Kidney (tissue), 14 donors: ENCODE data around the gene PPHLN1. TPM values are rescaled to one million over a fixed set of nuclear protein-coding genes. Genes with fewer than 3 reads are reported as not detected.
A peak's percentile ranks its signal among the peaks of the same experiment; 100 is the strongest.

Experiments used
- DNase-seq, 5 donors: peaks; one replicate each; pipeline ENCODE4 v3.0.0-alpha.2; 2013 to 2020
- FAIRE-seq: peaks from 2 replicates; lab custom pipeline; 2012; peaks lifted over from hg19 to GRCh38; lab: Jason Lieb, UNC
- H3K27ac ChIP-seq, 2 donors: one replicate each; pipeline ENCODE4 v1.7.0; 2013; ENCODE audit warnings: low read depth in 2 of 2, low read length in 2 of 2, inconsistent platforms in 1 of 2
- H3K27me3 ChIP-seq: one replicate; pipeline ENCODE4 v1.7.1; 2013; ENCODE audit warnings: low read length, inconsistent platforms; ENCODE audit not compliant: control insufficient read depth, insufficient read depth
- H3K36me3 ChIP-seq, 3 donors: one replicate each; pipeline versions ENCODE4 v1.7.0 to v1.7.1; 2013; ENCODE audit warnings: low read length in 3 of 3, control low read depth in 1 of 3, inconsistent platforms in 1 of 3; ENCODE audit not compliant: insufficient read depth in 3 of 3, control insufficient read depth in 2 of 3
- H3K4me1 ChIP-seq, 3 donors: one replicate each; pipeline versions ENCODE4 v1.7.0 to v1.7.1; 2013; ENCODE audit warnings: low read length in 3 of 3, inconsistent platforms in 1 of 3, low read depth in 1 of 3; ENCODE audit not compliant: control insufficient read depth in 2 of 3, insufficient read depth in 2 of 3
- H3K4me3 ChIP-seq, 3 donors: one replicate each; pipeline versions ENCODE4 v1.7.0 to v1.8.1; 2013; ENCODE audit warnings: low read length in 3 of 3, control low read depth in 1 of 3, inconsistent platforms in 1 of 3
- H3K9ac ChIP-seq, 3 donors: one replicate each; pipeline versions ENCODE4 v1.7.0 to v1.7.1; 2013; ENCODE audit warnings: low read length in 3 of 3, control low read depth in 1 of 3, inconsistent platforms in 1 of 3
- H3K9me3 ChIP-seq, 3 donors: one replicate each; pipeline versions ENCODE4 v1.7.0 to v1.7.1; 2013; ENCODE audit warnings: low read length in 3 of 3, control low read depth in 1 of 3, inconsistent platforms in 1 of 3; ENCODE audit not compliant: control insufficient read depth in 2 of 3, insufficient read depth in 1 of 3
- CTCF ChIP-seq: IDR thresholded peaks from 3 replicates; pipeline ENCODE4 v1.5.1; 2012; ENCODE audit warnings: mild to moderate bottlenecking, moderate library complexity, borderline replicate concordance; ENCODE audit not compliant: insufficient read depth; ENCODE audit errors: extremely low read depth
- intact Hi-C: fragments of 100-400 bp; cut with DNase I; formaldehyde crosslinking; loops from one replicate; pipeline ENCODE4 v1.11.1; 2022
- polyA plus RNA-seq: library from polyadenylated mRNA; stranded (reverse); fragments of 350-450 nt; fragmentation: Illumina TruSeq; extraction: RNeasy Lipid Tissue Mini Kit (QIAGEN cat#74804); gene quantifications from one replicate; pipeline ENCODE4 v1.2.3, GENCODE V29; 2014; ENCODE audit warnings: low read depth, low replicate concordance; ENCODE audit not compliant: insufficient read depth
- total RNA-seq: library from RNA; stranded (reverse); fragmentation: NEBNext Ultra II Directional; extraction: Animal tissue kit (Norgen Biotek cat#: 25700); gene quantifications from one replicate; pipeline ENCODE4 v1.2.1, GENCODE V29; 2021
- donor health status: control.
- donor health status: control.
- donor health status: control.
- donor health status: control.
- donor health status: control.
- donor health status: DM: yes; HTN: yes; CAD: no.
- donor health status: Normal renal cell carcinoma (clear cell type).

PPHLN1 gene
- total and polyA plus RNA-seq, 2 donors from 2014 or later, result 32.0 to 51.9 TPM

- DNase-seq (no peak), FAIRE-seq (no peak)
- H3K9ac ChIP-seq, result no peak overlapping the region
Observed at GRCh38 chr12:42278128-42278510, 47.8 kb upstream of the PPHLN1 start.

GRCh38 chr12:42281278-42281677 is 44.7 kb upstream of the PPHLN1 start:
- TF ChIP-seq CTCF, result no peak
- H3K27me3 ChIP-seq, result no peaks in the 10 kb centered on the region
- no peak for FAIRE-seq
- DNase-seq, result no peak
- no peaks in the 10 kb centered on the region for H3K36me3 ChIP-seq
- H3K9ac ChIP-seq, result no peak overlapping the region
- no peak overlapping the region for H3K4me3 ChIP-seq
- H3K4me1 ChIP-seq, result no peaks in the 10 kb centered on the region
- H3K9me3 ChIP-seq, result no peaks in the 10 kb centered on the region
- intact Hi-C loops, result no loop called here
- H3K27ac ChIP-seq, result no peak overlapping the region

More at GRCh38 chr12:42278128-42278510, 47.8 kb upstream of the PPHLN1 start:
- no peaks in the 10 kb centered on the region for H3K9me3 ChIP-seq
- intact Hi-C loops, result no loop called here
- no peak for TF ChIP-seq CTCF
- H3K36me3 ChIP-seq, result no peaks in the 10 kb centered on the region
- H3K27ac ChIP-seq, result no peak overlapping the region
- H3K27me3 ChIP-seq, result no peaks in the 10 kb centered on the region
- H3K4me3 ChIP-seq, result no peak overlapping the region
- no peaks in the 10 kb centered on the region for H3K4me1 ChIP-seq

GRCh38 chr12:42281844-42282243 is 44.1 kb upstream of the PPHLN1 start:
- no peak for DNase-seq
- H3K27ac ChIP-seq, result no peak overlapping the region
- H3K36me3 ChIP-seq, result no peaks in the 10 kb centered on the region
- no peak overlapping the region for H3K4me3 ChIP-seq
- no peak for TF ChIP-seq CTCF
- no peak overlapping the region for H3K9ac ChIP-seq
- intact Hi-C loops, result no loop called here
- no peaks in the 10 kb centered on the region for H3K9me3 ChIP-seq
- H3K27me3 ChIP-seq, result no peaks in the 10 kb centered on the region
- no peak for FAIRE-seq
- no peaks in the 10 kb centered on the region for H3K4me1 ChIP-seq

GRCh38 chr12:42282294-42282693 is 43.7 kb upstream of the PPHLN1 start:
- H3K36me3 ChIP-seq, result no peaks in the 10 kb centered on the region
- H3K27me3 ChIP-seq, result no peaks in the 10 kb centered on the region
- no peak overlapping the region for H3K9ac ChIP-seq
- DNase-seq (peak in 2 of 5 donors; percentile 32 to 45), FAIRE-seq (no peak)
- H3K9me3 ChIP-seq, result no peaks in the 10 kb centered on the region
- no peak overlapping the region for H3K27ac ChIP-seq
- intact Hi-C loops, result no loop called here
- no peak overlapping the region for H3K4me3 ChIP-seq
- no peak for TF ChIP-seq CTCF
- no peaks in the 10 kb centered on the region for H3K4me1 ChIP-seq
